ENCODE measurements around the gene MYO5C. TPM values are rescaled to one million over a fixed set of nuclear protein-coding genes. Genes with fewer than 3 reads are reported as not detected.

The MYO5C gene
- total RNA-seq, 1 donor from 2014 or later, result 4.5 TPM

GRCh38 chr15:52193321-52193720, 102.3 kb downstream of the MYO5C start:
- no peaks in the 10 kb centered on the region for H3K36me3 Mint-ChIP-seq (ENCODE audit: low read depth, unreplicated experiment)
- no peak overlapping the region for H2AFZ ChIP-seq (ENCODE audit: low read depth, low read length)
- no peaks in the 10 kb centered on the region for H3K27me3 Mint-ChIP-seq (ENCODE audit: low read depth, unreplicated experiment)

GRCh38 chr15:52191207-52191606, 104.4 kb downstream of the MYO5C start, which contains the start of gene GNB5:
TSS of gene GNB5 (minus strand) at chr15:52191392. CDS start at chr15:52184676, 6,716 bp downstream.
- Mint-ChIP-seq H3K27ac (ENCODE audit: unreplicated experiment) (no peak within 1 kb of the TSS), H3K27me3 (ENCODE audit: low read depth, unreplicated experiment) (peaks cover 7% of the 10 kb centered on the region), H3K36me3 (ENCODE audit: low read depth, unreplicated experiment) (no peaks in the 10 kb centered on the region), H3K9me3 (ENCODE audit: unreplicated experiment) (no peaks in the 10 kb centered on the region), H3K4me3 (ENCODE audit: unreplicated experiment) (no peak within 1 kb of the TSS), H3K4me1 (ENCODE audit: low read depth, unreplicated experiment) (peaks cover 9% of the 10 kb centered on the region)
- Histone ChIP-seq H3K4me2 (ENCODE audit: low read length) (no peak within 1 kb of the TSS), H3K4me3 (ENCODE audit: insufficient read depth, low read depth, low read length) (no peak within 1 kb of the TSS), H2AFZ (ENCODE audit: low read depth, low read length) (no peak within 1 kb of the TSS), H4K20me1 (ENCODE audit: insufficient read depth, low read length) (no peaks in the 10 kb centered on the region), H3K4me1 (ENCODE audit: insufficient read depth, low read length) (no peaks in the 10 kb centered on the region), H3K27me3 (ENCODE audit: insufficient read depth, low read length) (no peaks in the 10 kb centered on the region), H3K9me3 (ENCODE audit: insufficient read depth, low read depth, low read length) (no peaks in the 10 kb centered on the region), H3K27ac (ENCODE audit: low read depth, low read length) (no peak within 1 kb of the TSS), H3K9ac (ENCODE audit: low read length) (no peak within 1 kb of the TSS), H3K79me2 (ENCODE audit: insufficient read depth, low read length) (no peaks in the 10 kb centered on the region), H3K36me3 (ENCODE audit: insufficient read depth, low read length) (no peaks in the 10 kb centered on the region)
- FAIRE-seq (no peak), DNase-seq (ENCODE audit: low read depth) (no peak)
- TF ChIP-seq CTCF (IDR thresholded peaks at IDR 0.05; ENCODE audit: insufficient read depth, low read depth, low read length) (no peak), EZH2 (IDR thresholded peaks at IDR 0.05; ENCODE audit: insufficient read depth, low read length) (no peak)

More at GRCh38 chr15:52193321-52193720, 102.3 kb downstream of the MYO5C start:
- Histone ChIP-seq H4K20me1 (ENCODE audit: insufficient read depth, low read length) (no peaks in the 10 kb centered on the region), H3K36me3 (ENCODE audit: insufficient read depth, low read length) (no peaks in the 10 kb centered on the region), H3K27ac (ENCODE audit: low read depth, low read length) (no peak overlapping the region), H3K27me3 (ENCODE audit: insufficient read depth, low read length) (no peaks in the 10 kb centered on the region), H3K4me2 (ENCODE audit: low read length) (no peak overlapping the region), H3K79me2 (ENCODE audit: insufficient read depth, low read length) (no peaks in the 10 kb centered on the region), H3K4me3 (ENCODE audit: insufficient read depth, low read depth, low read length) (no peak overlapping the region), H3K4me1 (ENCODE audit: insufficient read depth, low read length) (no peaks in the 10 kb centered on the region), H3K9ac (ENCODE audit: low read length) (no peak overlapping the region), H3K9me3 (ENCODE audit: insufficient read depth, low read depth, low read length) (no peaks in the 10 kb centered on the region)
- H3K27ac Mint-ChIP-seq (ENCODE audit: unreplicated experiment), result no peak overlapping the region
- no peak for DNase-seq (ENCODE audit: low read depth)
- no peak for FAIRE-seq
- no peaks in the 10 kb centered on the region for H3K9me3 Mint-ChIP-seq (ENCODE audit: unreplicated experiment)
- no peak overlapping the region for H3K4me3 Mint-ChIP-seq (ENCODE audit: unreplicated experiment)
- TF ChIP-seq EZH2 (IDR thresholded peaks at IDR 0.05; ENCODE audit: insufficient read depth, low read length) (no peak), CTCF (IDR thresholded peaks at IDR 0.05; ENCODE audit: insufficient read depth, low read depth, low read length) (no peak)
- H3K4me1 Mint-ChIP-seq (ENCODE audit: low read depth, unreplicated experiment), result peaks cover 9% of the 10 kb centered on the region

- Histone ChIP-seq H3K27ac (ENCODE audit: low read depth, low read length) (no peak overlapping the region), H3K9me3 (ENCODE audit: insufficient read depth, low read depth, low read length) (no peaks in the 10 kb centered on the region), H3K27me3 (ENCODE audit: insufficient read depth, low read length) (no peaks in the 10 kb centered on the region), H4K20me1 (ENCODE audit: insufficient read depth, low read length) (no peaks in the 10 kb centered on the region), H3K9ac (ENCODE audit: low read length) (no peak overlapping the region), H3K79me2 (ENCODE audit: insufficient read depth, low read length) (no peaks in the 10 kb centered on the region), H3K36me3 (ENCODE audit: insufficient read depth, low read length) (no peaks in the 10 kb centered on the region), H3K4me3 (ENCODE audit: insufficient read depth, low read depth, low read length) (no peak overlapping the region), H2AFZ (ENCODE audit: low read depth, low read length) (no peak overlapping the region), H3K4me2 (ENCODE audit: low read length) (no peak overlapping the region), H3K4me1 (ENCODE audit: insufficient read depth, low read length) (no peaks in the 10 kb centered on the region)
- Mint-ChIP-seq H3K27ac (ENCODE audit: unreplicated experiment) (no peak overlapping the region), H3K27me3 (ENCODE audit: low read depth, unreplicated experiment) (peaks cover 11% of the 10 kb centered on the region), H3K9me3 (ENCODE audit: unreplicated experiment) (no peaks in the 10 kb centered on the region), H3K36me3 (ENCODE audit: low read depth, unreplicated experiment) (no peaks in the 10 kb centered on the region), H3K4me3 (ENCODE audit: unreplicated experiment) (no peak overlapping the region), H3K4me1 (ENCODE audit: low read depth, unreplicated experiment) (no peaks in the 10 kb centered on the region)
- DNase-seq (ENCODE audit: low read depth) (no peak), FAIRE-seq (no peak)
- TF ChIP-seq CTCF (IDR thresholded peaks at IDR 0.05; ENCODE audit: insufficient read depth, low read depth, low read length) (no peak), EZH2 (IDR thresholded peaks at IDR 0.05; ENCODE audit: insufficient read depth, low read length) (no peak)
Measured at GRCh38 chr15:52186651-52187486, 108.7 kb downstream of the MYO5C start.

Measured in astrocyte (in vitro differentiated cells and primary cell).